CD14-positive monocyte (primary cell): Measurements from ENCODE around the gene VAMP3. TPM values are rescaled to one million over a fixed set of nuclear protein-coding genes. Genes with fewer than 3 reads are reported as not detected.

Experiments
- DNase-seq, 3 donors: peaks; one replicate each; pipeline ENCODE4 v3.0.0-alpha.2; 2011 to 2022
- H2AFZ ChIP-seq: 2 replicates; pipeline ENCODE4 v1.6.0; 2012; ENCODE audit warnings: mild to moderate bottlenecking, low read depth, low read length, inconsistent platforms; ENCODE audit not compliant: insufficient read depth, poor library complexity, severe bottlenecking
- H3K27ac ChIP-seq, 2 donors: 1 replicate in 1 of 2; 2 replicates in 1 of 2; pipeline ENCODE4 v1.5.1; 2012 to 2013; ENCODE audit warnings: low read length in 2 of 2, control low read depth in 1 of 2, inconsistent platforms in 1 of 2, low read depth in 1 of 2, mild to moderate bottlenecking in 1 of 2
- H3K27me3 ChIP-seq, 2 donors: one replicate each; pipeline versions ENCODE4 v1.6.0 to v1.6.1; 2011 to 2013; ENCODE audit warnings: low read length in 2 of 2; ENCODE audit not compliant: control insufficient read depth in 2 of 2, insufficient read depth in 2 of 2
- H3K36me3 ChIP-seq, 2 donors: replicated peaks in 1 of 2; 1 replicate in 1 of 2; 2 replicates in 1 of 2; pipeline versions ENCODE4 v1.5.1 to v1.6.1; 2012 to 2013; ENCODE audit warnings: low read length in 2 of 2, control low read depth in 1 of 2, inconsistent platforms in 1 of 2, mild to moderate bottlenecking in 1 of 2; ENCODE audit not compliant: insufficient read depth in 2 of 2, control insufficient read depth in 1 of 2
- H3K4me1 ChIP-seq, 2 donors: 1 replicate in 1 of 2; 2 replicates in 1 of 2; pipeline versions ENCODE4 v1.5.1 to v1.6.1; 2012 to 2013; ENCODE audit warnings: low read length in 2 of 2, control low read depth in 1 of 2, inconsistent platforms in 1 of 2, mild to moderate bottlenecking in 1 of 2, moderate library complexity in 1 of 2; ENCODE audit not compliant: insufficient read depth in 2 of 2, control insufficient read depth in 1 of 2
- H3K4me2 ChIP-seq: replicated peaks from 2 replicates; pipeline ENCODE3; 2012; ENCODE audit warnings: low read length, moderate library complexity, mild to moderate bottlenecking; ENCODE audit not compliant: poor library complexity, severe bottlenecking; ENCODE audit errors: extremely low read depth
- H3K4me3 ChIP-seq, 3 experiments: fragments of 200-600 bp in 1 of 3; sonication (generic) in 1 of 3; replicated peaks in 1 of 3; 1 replicate in 2 of 3; 2 replicates in 1 of 3; pipeline ENCODE4 v1.5.1; 2011 to 2013; ENCODE audit warnings: low read length in 3 of 3, mild to moderate bottlenecking in 3 of 3, control low read depth in 2 of 3, low read depth in 2 of 3, inconsistent platforms in 1 of 3, moderate library complexity in 1 of 3
- H3K79me2 ChIP-seq: 2 replicates; pipeline ENCODE4 v1.6.0; 2012; ENCODE audit warnings: mild to moderate bottlenecking, control low read depth, inconsistent platforms, low read length, moderate library complexity; ENCODE audit not compliant: insufficient read depth
- H3K9ac ChIP-seq: 2 replicates; pipeline ENCODE4 v1.6.0; 2017; ENCODE audit warnings: low read length, mild to moderate bottlenecking; ENCODE audit not compliant: insufficient read depth, poor library complexity, severe bottlenecking
- H3K9me3 ChIP-seq, 2 donors: replicated peaks in 1 of 2; 1 replicate in 1 of 2; 2 replicates in 1 of 2; pipeline versions ENCODE4 v1.5.1 to v1.6.1; 2012 to 2013; ENCODE audit warnings: low read length in 2 of 2, control low read depth in 1 of 2; ENCODE audit not compliant: control insufficient read depth in 1 of 2, insufficient read depth in 1 of 2
- H4K20me1 ChIP-seq: 2 replicates; pipeline ENCODE4 v1.6.0; 2012; ENCODE audit warnings: mild to moderate bottlenecking, low read length, control low read depth, moderate library complexity; ENCODE audit not compliant: insufficient read depth
- H3K27ac Mint-ChIP-seq, 7 donors: one replicate each; pipeline ENCODE4 v1.8.0; 2020; ENCODE audit warnings: mild to moderate bottlenecking in 7 of 7, mixed read lengths in 7 of 7, moderate library complexity in 6 of 7, inconsistent platforms in 2 of 7
- H3K27me3 Mint-ChIP-seq, 3 donors: one replicate each; pipeline ENCODE4 v1.8.0; 2021 to 2022; ENCODE audit warnings: low read depth in 3 of 3, mild to moderate bottlenecking in 3 of 3, mixed read lengths in 3 of 3, moderate library complexity in 3 of 3, inconsistent platforms in 1 of 3
- H3K36me3 Mint-ChIP-seq, 2 donors: one replicate each; pipeline ENCODE4 v1.8.0; 2020; ENCODE audit warnings: mixed read lengths in 2 of 2, inconsistent platforms in 1 of 2, mild to moderate bottlenecking in 1 of 2
- H3K4me1 Mint-ChIP-seq: one replicate; pipeline ENCODE4 v1.8.0; 2020; ENCODE audit warnings: mild to moderate bottlenecking, mixed read lengths
- H3K4me3 Mint-ChIP-seq, 2 donors: one replicate each; pipeline ENCODE4 v1.8.0; 2020; ENCODE audit warnings: mild to moderate bottlenecking in 2 of 2, mixed read lengths in 2 of 2, moderate library complexity in 1 of 2
- H3K9me3 Mint-ChIP-seq, 7 donors: one replicate each; pipeline ENCODE4 v1.8.0; 2020 to 2022; ENCODE audit warnings: mixed read lengths in 7 of 7, mild to moderate bottlenecking in 6 of 7, moderate library complexity in 6 of 7, inconsistent platforms in 2 of 7
- WGBS: methylation state at CpG from one replicate; pipeline ENCODE4 v1.1.5; 2013; ENCODE audit warnings: missing lambda C conversion rate; ENCODE audit not compliant: insufficient coverage; 5-methylcytosine and 5-hydroxymethylcytosine counted together
- intact Hi-C, 2 donors: fragments of 100-400 bp; cut with micrococcal nuclease; formaldehyde crosslinking; loops; one replicate each; pipeline versions ENCODE4 v1.15.0 to v1.15.1; 2023
- polyA plus RNA-seq, 3 donors: library from polyadenylated mRNA; depleted of rRNA in 1 of 3; unstranded in 2 of 3; stranded (reverse) in 1 of 3; fragments of 300-500 nt in 2 of 3; fragments of >200 nt in 1 of 3; fragmentation: Illumina TruSeq in 2 of 3; gene quantifications; 1 replicate in 2 of 3; 2 replicates in 1 of 3; pipeline ENCODE4 v1.2.3, GENCODE V29; 2012 to 2021
- TF ChIP-seq, protein P1 (sequence below): fragments of 200-600 bp; IDR thresholded peaks from one replicate; pipeline ENCODE4 v1.8.0; 2022; ENCODE audit warnings: antibody characterized with exemption, mild to moderate bottlenecking

The VAMP3 gene
- polyA plus RNA-seq, 3 donors = 106 to 149 (median 138) TPM

DNA sequence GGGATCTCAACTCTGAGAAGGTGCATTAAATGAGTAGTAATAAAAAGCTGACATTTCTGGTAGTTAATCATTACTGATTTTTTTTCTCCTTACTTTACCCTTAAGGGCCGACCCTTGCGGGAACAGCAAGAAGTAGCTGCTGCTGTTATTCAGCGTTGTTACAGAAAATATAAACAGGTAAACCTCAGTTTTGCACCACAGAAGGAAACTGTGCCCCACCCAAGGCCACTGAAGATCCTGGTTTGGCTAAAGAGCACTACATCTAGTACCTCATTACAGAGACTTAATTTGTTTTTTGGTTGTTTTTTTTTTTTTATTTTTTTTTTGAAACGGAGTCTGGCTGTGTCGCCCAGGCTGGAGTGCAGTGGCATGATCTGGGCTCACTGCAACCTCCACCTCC, 23.5 kb upstream of the VAMP3 start:
- peaks cover 0 to 3% of the 10 kb centered on the region in 2 donors for H3K36me3 Mint-ChIP-seq

GRCh38 chr1:7749126-7749525, 22.0 kb upstream of the VAMP3 start:
- DNase-seq = no peak
- no peaks in the 10 kb centered on the region for H3K27me3 ChIP-seq
- WGBS = 64% methylated on average over 3 of the region's 5 CpGs
- intact Hi-C loops = no loop called here
- Mint-ChIP-seq H3K9me3 (no peaks in the 10 kb centered on the region), H3K36me3 (peaks cover 0 to 3% of the 10 kb centered on the region in 2 donors), H3K27me3 (no peaks in the 10 kb centered on the region), H3K4me3 (no peak overlapping the region), H3K27ac (no peak overlapping the region), H3K4me1 (peaks cover 20% of the 10 kb centered on the region)
- H2AFZ ChIP-seq = no peak overlapping the region
- H3K27ac ChIP-seq = no peak overlapping the region
- no peak overlapping the region for H3K4me2 ChIP-seq
- no peaks in the 10 kb centered on the region for H3K36me3 ChIP-seq
- H3K79me2 ChIP-seq = no peaks in the 10 kb centered on the region
- H4K20me1 ChIP-seq = no peaks in the 10 kb centered on the region
- no peak overlapping the region for H3K9ac ChIP-seq
- H3K4me1 ChIP-seq = peaks cover 17 to 22% of the 10 kb centered on the region in 2 donors
- TF ChIP-seq, protein P1, sequence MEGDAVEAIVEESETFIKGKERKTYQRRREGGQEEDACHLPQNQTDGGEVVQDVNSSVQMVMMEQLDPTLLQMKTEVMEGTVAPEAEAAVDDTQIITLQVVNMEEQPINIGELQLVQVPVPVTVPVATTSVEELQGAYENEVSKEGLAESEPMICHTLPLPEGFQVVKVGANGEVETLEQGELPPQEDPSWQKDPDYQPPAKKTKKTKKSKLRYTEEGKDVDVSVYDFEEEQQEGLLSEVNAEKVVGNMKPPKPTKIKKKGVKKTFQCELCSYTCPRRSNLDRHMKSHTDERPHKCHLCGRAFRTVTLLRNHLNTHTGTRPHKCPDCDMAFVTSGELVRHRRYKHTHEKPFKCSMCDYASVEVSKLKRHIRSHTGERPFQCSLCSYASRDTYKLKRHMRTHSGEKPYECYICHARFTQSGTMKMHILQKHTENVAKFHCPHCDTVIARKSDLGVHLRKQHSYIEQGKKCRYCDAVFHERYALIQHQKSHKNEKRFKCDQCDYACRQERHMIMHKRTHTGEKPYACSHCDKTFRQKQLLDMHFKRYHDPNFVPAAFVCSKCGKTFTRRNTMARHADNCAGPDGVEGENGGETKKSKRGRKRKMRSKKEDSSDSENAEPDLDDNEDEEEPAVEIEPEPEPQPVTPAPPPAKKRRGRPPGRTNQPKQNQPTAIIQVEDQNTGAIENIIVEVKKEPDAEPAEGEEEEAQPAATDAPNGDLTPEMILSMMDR = no peak
- no peak overlapping the region for H3K4me3 ChIP-seq
- no peaks in the 10 kb centered on the region for H3K9me3 ChIP-seq

More for the DNA sequence above, 23.5 kb upstream of the VAMP3 start:
- H3K9ac ChIP-seq = no peak overlapping the region
- TF ChIP-seq, protein P1 = no peak
- no peaks in the 10 kb centered on the region for H4K20me1 ChIP-seq
- H3K27me3 ChIP-seq = no peaks in the 10 kb centered on the region
- H3K36me3 ChIP-seq = no peaks in the 10 kb centered on the region
- H3K79me2 ChIP-seq = no peaks in the 10 kb centered on the region
- no peaks in the 10 kb centered on the region for H3K9me3 ChIP-seq
- no peaks in the 10 kb centered on the region for H3K27me3 Mint-ChIP-seq
- H3K4me2 ChIP-seq = no peak overlapping the region
- H3K27ac Mint-ChIP-seq = no peak overlapping the region
- WGBS = 88% methylated on average over 1 of the region's 5 CpGs
- no peak overlapping the region for H3K4me3 ChIP-seq
- DNase-seq = no peak
- H3K9me3 Mint-ChIP-seq = no peaks in the 10 kb centered on the region
- H2AFZ ChIP-seq = no peak overlapping the region
- H3K4me3 Mint-ChIP-seq = no peak overlapping the region
- H3K4me1 ChIP-seq = peaks cover 2 to 7% of the 10 kb centered on the region in 2 donors
- no peak overlapping the region for H3K27ac ChIP-seq
- peaks cover 5% of the 10 kb centered on the region for H3K4me1 Mint-ChIP-seq
- intact Hi-C loops = no loop called here
